HuH-7.5 (cell line): Measurements from ENCODE around the gene DNM3.

ENCODE experiments used
- DNase-seq: peaks from one replicate; pipeline ENCODE4 v3.0.0; 2011; ENCODE audit warnings: low spot score

Gene DNM3

GRCh38 chr1:171869097-171869496 lies 27.8 kb downstream of the DNM3 start:
- no peak for DNase-seq

GRCh38 chr1:171871848-171872247 lies 30.6 kb downstream of the DNM3 start:
- no peak for DNase-seq

- no peak for DNase-seq
These were observed 31.1 kb downstream of the DNM3 start for GRCh38 chr1:171872430-171872829.

GRCh38 chr1:171873664-171874063 lies 32.4 kb downstream of the DNM3 start:
- no peak for DNase-seq

- DNase-seq, result no peak
These were observed 36.4 kb downstream of the DNM3 start for GRCh38 chr1:171877701-171878100.

GRCh38 chr1:171879556-171879955 lies 38.3 kb downstream of the DNM3 start:
- no peak for DNase-seq

- no peak for DNase-seq
These were observed 40.1 kb downstream of the DNM3 start for GRCh38 chr1:171881442-171881841.

- DNase-seq, result no peak
These were observed 42.6 kb downstream of the DNM3 start for GRCh38 chr1:171883849-171884248.

GRCh38 chr1:171884475-171884874 lies 43.2 kb downstream of the DNM3 start:
- no peak for DNase-seq

GRCh38 chr1:171890131-171890530 lies 48.8 kb downstream of the DNM3 start:
- DNase-seq, result no peak

- DNase-seq, result no peak
These were observed 55.8 kb downstream of the DNM3 start for GRCh38 chr1:171896936-171897703.

GRCh38 chr1:171898941-171899340 lies 57.6 kb downstream of the DNM3 start:
- DNase-seq, result no peak

- no peak for DNase-seq
These were observed 58.5 kb downstream of the DNM3 start for GRCh38 chr1:171899838-171900237.

- no peak for DNase-seq
These were observed 59.9 kb downstream of the DNM3 start for GRCh38 chr1:171901245-171901644.

- DNase-seq, result no peak
These were observed 61.2 kb downstream of the DNM3 start for GRCh38 chr1:171902527-171902926.

GRCh38 chr1:171904778-171905450 lies 63.6 kb downstream of the DNM3 start:
- DNase-seq, result no peak

GRCh38 chr1:171909711-171910110 lies 68.4 kb downstream of the DNM3 start:
- DNase-seq, result no peak

GRCh38 chr1:171910786-171911185 lies 69.5 kb downstream of the DNM3 start:
- DNase-seq, result no peak

GRCh38 chr1:171911506-171911905 lies 70.2 kb downstream of the DNM3 start:
- no peak for DNase-seq

GRCh38 chr1:171912509-171913175 lies 71.3 kb downstream of the DNM3 start:
- DNase-seq, result no peak

- no peak for DNase-seq
These were observed 72.1 kb downstream of the DNM3 start for GRCh38 chr1:171913385-171913784.

GRCh38 chr1:171916315-171916771 lies 75.0 kb downstream of the DNM3 start:
- no peak for DNase-seq

- no peak for DNase-seq
These were observed 76.0 kb downstream of the DNM3 start for GRCh38 chr1:171917331-171917730.
